ENCODE measurements around the gene MYO5B. TPM values are rescaled to one million over a fixed set of nuclear protein-coding genes. Genes with fewer than 3 reads are reported as not detected.

MYO5B gene
- polyA plus RNA-seq, 1 donor from 2014 or later = 0.42 TPM

DNA sequence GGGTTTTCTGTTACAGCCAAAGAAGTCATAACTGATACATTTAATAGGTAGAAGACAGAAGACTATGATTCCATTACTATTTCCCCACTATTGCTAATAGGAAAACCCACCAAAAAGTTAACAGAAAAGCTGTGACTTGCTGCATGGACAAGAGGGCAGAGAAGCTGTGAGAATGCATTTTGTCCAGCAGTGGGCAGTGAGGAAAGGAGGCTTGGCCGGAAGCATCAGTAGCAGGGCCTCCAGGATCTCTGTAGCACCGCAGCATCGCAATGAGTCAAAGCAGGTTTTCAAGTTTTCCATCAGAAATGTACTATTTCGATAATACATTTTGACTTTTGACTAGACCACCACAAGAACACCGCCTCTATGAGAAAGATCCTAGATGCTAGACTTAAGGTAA, 24.9 kb downstream of the MYO5B start:
- Histone ChIP-seq H3K4me3 (ENCODE audit: low read length) (no peak overlapping the region), H4K20me1 (ENCODE audit: insufficient read depth) (no peaks in the 10 kb centered on the region), H3K4me2 (ENCODE audit: low read length) (no peak overlapping the region), H3K9ac (ENCODE audit: low read length) (no peak overlapping the region), H3F3A (ENCODE audit: insufficient read depth, low read length, poor library complexity, severe bottlenecking) (no peaks in the 10 kb centered on the region), H3K79me2 (replicated peaks; ENCODE audit: insufficient read depth, low read length) (no peaks in the 10 kb centered on the region), H3K9me2 (ENCODE audit: insufficient read depth, low read length) (no peaks in the 10 kb centered on the region), H3K36me3 (ENCODE audit: insufficient read depth, low read length) (no peaks in the 10 kb centered on the region), H2AFZ (ENCODE audit: low read depth, low read length) (no peak overlapping the region), H3K9me3 (ENCODE audit: low read length) (no peaks in the 10 kb centered on the region), H3K27ac (ENCODE audit: low read length) (no peak overlapping the region), H3K27me3 (ENCODE audit: insufficient read depth, low read depth, low read length) (no peaks in the 10 kb centered on the region)
- TF ChIP-seq EP300 (conservative IDR thresholded peaks at IDR 0.05; ENCODE audit: poor library complexity, severe bottlenecking) (no peak), RAD21 (conservative IDR thresholded peaks at IDR 0.05) (no peak), SMC3 (conservative IDR thresholded peaks at IDR 0.05; ENCODE audit: poor library complexity) (no peak)
- TF ChIP-seq, protein P1, sequence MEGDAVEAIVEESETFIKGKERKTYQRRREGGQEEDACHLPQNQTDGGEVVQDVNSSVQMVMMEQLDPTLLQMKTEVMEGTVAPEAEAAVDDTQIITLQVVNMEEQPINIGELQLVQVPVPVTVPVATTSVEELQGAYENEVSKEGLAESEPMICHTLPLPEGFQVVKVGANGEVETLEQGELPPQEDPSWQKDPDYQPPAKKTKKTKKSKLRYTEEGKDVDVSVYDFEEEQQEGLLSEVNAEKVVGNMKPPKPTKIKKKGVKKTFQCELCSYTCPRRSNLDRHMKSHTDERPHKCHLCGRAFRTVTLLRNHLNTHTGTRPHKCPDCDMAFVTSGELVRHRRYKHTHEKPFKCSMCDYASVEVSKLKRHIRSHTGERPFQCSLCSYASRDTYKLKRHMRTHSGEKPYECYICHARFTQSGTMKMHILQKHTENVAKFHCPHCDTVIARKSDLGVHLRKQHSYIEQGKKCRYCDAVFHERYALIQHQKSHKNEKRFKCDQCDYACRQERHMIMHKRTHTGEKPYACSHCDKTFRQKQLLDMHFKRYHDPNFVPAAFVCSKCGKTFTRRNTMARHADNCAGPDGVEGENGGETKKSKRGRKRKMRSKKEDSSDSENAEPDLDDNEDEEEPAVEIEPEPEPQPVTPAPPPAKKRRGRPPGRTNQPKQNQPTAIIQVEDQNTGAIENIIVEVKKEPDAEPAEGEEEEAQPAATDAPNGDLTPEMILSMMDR (IDR thresholded peaks at IDR 0.05; ENCODE audit: poor library complexity, severe bottlenecking) = no peak

DNA sequence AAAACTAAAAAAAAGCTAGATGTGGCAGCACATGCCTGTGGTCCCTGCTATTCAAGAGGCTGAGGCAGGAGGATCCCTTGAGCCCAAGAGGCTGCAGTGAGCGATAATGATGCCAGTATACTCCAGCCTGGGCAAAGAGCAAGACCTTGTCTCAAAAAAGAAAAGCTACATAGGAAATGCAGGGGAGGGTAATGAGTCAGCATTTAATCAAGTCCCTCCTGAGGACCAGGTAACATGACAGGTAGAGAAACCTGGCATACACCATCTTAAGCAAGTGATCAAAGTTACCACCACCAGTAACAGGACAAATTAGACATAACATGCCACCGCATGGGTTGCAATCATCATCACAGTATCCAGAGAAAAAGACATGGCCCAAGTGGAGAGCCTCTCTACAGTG, 25.8 kb downstream of the MYO5B start:
- no peak overlapping the region for H3K27ac ChIP-seq (ENCODE audit: low read length)
- H4K20me1 ChIP-seq (ENCODE audit: insufficient read depth) = no peaks in the 10 kb centered on the region
- H3K79me2 ChIP-seq (replicated peaks; ENCODE audit: insufficient read depth, low read length) = no peaks in the 10 kb centered on the region
- TF ChIP-seq, protein P1 (IDR thresholded peaks at IDR 0.05; ENCODE audit: poor library complexity, severe bottlenecking) = no peak
- TF ChIP-seq MXI1 (conservative IDR thresholded peaks at IDR 0.05; ENCODE audit: poor library complexity, severe bottlenecking) = no peak
- TF ChIP-seq POLR2AphosphoS5 (IDR thresholded peaks at IDR 0.05) = no peak
- H3K36me3 ChIP-seq (ENCODE audit: insufficient read depth, low read length) = no peaks in the 10 kb centered on the region
- H3K4me3 ChIP-seq (ENCODE audit: low read length) = no peak overlapping the region
- no peak overlapping the region for H2AFZ ChIP-seq (ENCODE audit: low read depth, low read length)
- H3K9me3 ChIP-seq (ENCODE audit: low read length) = no peaks in the 10 kb centered on the region
- no peaks in the 10 kb centered on the region for H3F3A ChIP-seq (ENCODE audit: insufficient read depth, low read length, poor library complexity, severe bottlenecking)
- no peak overlapping the region for H3K4me2 ChIP-seq (ENCODE audit: low read length)
- no peak overlapping the region for H3K9ac ChIP-seq (ENCODE audit: low read length)
- H3K9me2 ChIP-seq (ENCODE audit: insufficient read depth, low read length) = no peaks in the 10 kb centered on the region
- no peaks in the 10 kb centered on the region for H3K27me3 ChIP-seq (ENCODE audit: insufficient read depth, low read depth, low read length)

DNA sequence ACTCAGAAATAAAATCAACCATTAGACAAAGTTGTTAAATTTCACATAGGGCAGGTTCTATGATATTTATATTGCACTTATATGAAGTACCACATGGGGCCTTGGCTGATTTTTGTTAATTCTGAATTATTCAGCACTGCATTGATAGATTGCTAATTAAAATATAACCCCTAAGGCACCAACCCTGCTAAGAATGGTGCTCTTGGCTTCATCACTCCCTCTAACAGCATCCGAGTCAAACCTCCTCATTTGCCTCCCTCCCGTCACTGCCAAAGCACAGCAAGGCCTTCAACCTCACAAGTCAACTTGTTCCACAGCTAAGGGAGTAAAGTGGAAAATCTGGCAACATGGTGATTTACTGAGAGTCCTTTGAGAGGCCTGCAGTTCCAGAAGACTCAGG, 27.0 kb downstream of the MYO5B start:
- no peak overlapping the region for H3K27ac ChIP-seq (ENCODE audit: low read length)

More for the DNA sequence above, 27.0 kb downstream of the MYO5B start:
- Histone ChIP-seq H3K9me3 (ENCODE audit: low read length) (no peaks in the 10 kb centered on the region), H3K4me3 (ENCODE audit: low read length) (no peak overlapping the region), H3K9ac (ENCODE audit: low read length) (no peak overlapping the region), H3K9me2 (ENCODE audit: insufficient read depth, low read length) (no peaks in the 10 kb centered on the region), H3F3A (ENCODE audit: insufficient read depth, low read length, poor library complexity, severe bottlenecking) (no peaks in the 10 kb centered on the region), H3K36me3 (ENCODE audit: insufficient read depth, low read length) (no peaks in the 10 kb centered on the region), H3K4me2 (ENCODE audit: low read length) (no peak overlapping the region), H3K79me2 (replicated peaks; ENCODE audit: insufficient read depth, low read length) (no peaks in the 10 kb centered on the region), H4K20me1 (ENCODE audit: insufficient read depth) (no peaks in the 10 kb centered on the region), H2AFZ (ENCODE audit: low read depth, low read length) (no peak overlapping the region), H3K27me3 (ENCODE audit: insufficient read depth, low read depth, low read length) (no peaks in the 10 kb centered on the region)
- TF ChIP-seq EZH2 (IDR thresholded peaks at IDR 0.05; ENCODE audit: borderline replicate concordance, insufficient read depth, low read length, poor library complexity, severe bottlenecking) = no peak
- no peak for TF ChIP-seq RAD21 (conservative IDR thresholded peaks at IDR 0.05)
- no peak for TF ChIP-seq TAF1 (IDR thresholded peaks at IDR 0.05; ENCODE audit: low read depth)
- no peak for TF ChIP-seq EP300 (conservative IDR thresholded peaks at IDR 0.05; ENCODE audit: poor library complexity, severe bottlenecking)
- no peak for TF ChIP-seq MXI1 (conservative IDR thresholded peaks at IDR 0.05; ENCODE audit: poor library complexity, severe bottlenecking)
